HepG2 (cell line): Measurements from ENCODE around the gene PAIP2. TPM values are rescaled to one million over a fixed set of nuclear protein-coding genes. Genes with fewer than 3 reads are reported as not detected.

Experiments
- CBX1 ChIP-seq: IDR thresholded peaks from one replicate; pipeline ENCODE4 v1.6.1; 2016; ENCODE audit warnings: antibody characterized with exemption, low read depth
- GABPA ChIP-seq, 2 experiments: IDR thresholded peaks; 2 replicates each; pipeline ENCODE4 v1.6.1; 2011 to 2016; ENCODE audit warnings: low read depth in 2 of 2, low read length in 1 of 2, missing biosample characterization in 1 of 2, missing genetic modification characterization in 1 of 2
- ISL2 ChIP-seq: sonication (generic); formaldehyde crosslinking; IDR thresholded peaks from 2 replicates; pipeline ENCODE4 v1.5.0; 2020; ENCODE audit warnings: missing genetic modification reagents
- MTF2 ChIP-seq: sonication (generic); formaldehyde crosslinking; IDR thresholded peaks from 2 replicates; pipeline ENCODE4 v1.5.0; 2020; ENCODE audit warnings: missing genetic modification reagents, borderline replicate concordance
- NFYC ChIP-seq: IDR thresholded peaks from 2 replicates; pipeline ENCODE4 v1.6.1; 2016; ENCODE audit warnings: missing genetic modification reagents, missing compliant biosample characterization
- POLR2A ChIP-seq, 2 experiments: IDR thresholded peaks; 2 replicates each; pipeline ENCODE4 v1.6.1; 2011; ENCODE audit warnings: low read depth in 2 of 2, low read length in 2 of 2, mild to moderate bottlenecking in 1 of 2, moderate library complexity in 1 of 2; ENCODE audit not compliant: insufficient read depth in 1 of 2
- SOX13 ChIP-seq, 3 experiments: fragments of 450-650 bp in 1 of 3; sonication (generic) in 1 of 3; formaldehyde crosslinking in 1 of 3; IDR thresholded peaks in 2 of 3; conservative IDR thresholded peaks in 1 of 3; 2 replicates each; pipeline versions ENCODE4 v1.5.0 to v1.6.1; 2016 to 2020; ENCODE audit warnings: antibody characterized with exemption in 1 of 3, mild to moderate bottlenecking in 1 of 3, missing compliant biosample characterization in 1 of 3, missing genetic modification reagents in 1 of 3, moderate library complexity in 1 of 3
- TCF12 ChIP-seq, 2 experiments: fragments of 450-650 bp in 1 of 2; sonication (generic) in 1 of 2; formaldehyde crosslinking in 1 of 2; IDR thresholded peaks; 2 replicates each; pipeline versions ENCODE4 v1.6.1 to v1.8.0; 2017 to 2022; ENCODE audit warnings: antibody characterized with exemption in 1 of 2, mild to moderate bottlenecking in 1 of 2, missing genetic modification reagents in 1 of 2, moderate library complexity in 1 of 2
- ZBTB20 ChIP-seq: sonication (generic); formaldehyde crosslinking; IDR thresholded peaks from 2 replicates; pipeline ENCODE4 v1.8.1; 2023; ENCODE audit warnings: missing genetic modification reagents, low read depth, mild to moderate bottlenecking, borderline replicate concordance
- ZEB1 ChIP-seq: IDR thresholded peaks from 2 replicates; pipeline ENCODE4 v1.6.1; 2012; ENCODE audit warnings: mild to moderate bottlenecking, low read depth, inconsistent platforms; ENCODE audit not compliant: insufficient replicate concordance
- ZNF12 ChIP-seq: sonication (generic); formaldehyde crosslinking; IDR thresholded peaks from 2 replicates; pipeline ENCODE4 v1.5.0; 2020; ENCODE audit warnings: missing genetic modification reagents
- ZNF20 ChIP-seq: sonication (generic); formaldehyde crosslinking; IDR thresholded peaks from 2 replicates; pipeline ENCODE4 v1.4.0; 2020; ENCODE audit warnings: mild to moderate bottlenecking, moderate library complexity, missing genetic modification reagents
- ZNF329 ChIP-seq: sonication (generic); formaldehyde crosslinking; IDR thresholded peaks from 2 replicates; pipeline ENCODE4 v1.9.0; 2021; ENCODE audit warnings: low read depth, mild to moderate bottlenecking, missing genetic modification reagents
- ZNF558 ChIP-seq: sonication (generic); formaldehyde crosslinking; IDR thresholded peaks from 2 replicates; pipeline ENCODE4 v1.9.0; 2022; ENCODE audit warnings: mild to moderate bottlenecking, missing genetic modification reagents, borderline replicate concordance
- ZNF766 ChIP-seq: sonication (generic); formaldehyde crosslinking; IDR thresholded peaks from 2 replicates; pipeline ENCODE4 v1.5.0; 2020; ENCODE audit warnings: missing genetic modification reagents, borderline replicate concordance
- polyA plus RNA-seq, 8 experiments: library from polyadenylated mRNA; depleted of rRNA in 3 of 8; stranded (reverse) in 7 of 8; unstranded in 1 of 8; fragments of >200 nt; fragmentation: Illumina TruSeq in 4 of 8; extraction: Trizol in 4 of 8; gene quantifications; 2 replicates each; pipeline versions ENCODE4 v1.2.1 to v1.2.3, GENCODE V29; 2011 to 2016; ENCODE audit warnings: low read depth in 4 of 8, missing spikeins in 1 of 8, mixed read lengths in 1 of 8; ENCODE audit not compliant: insufficient read depth in 1 of 8
- total RNA-seq, 5 experiments: library from RNA; depleted of rRNA; stranded (reverse); fragments of >200 nt; fragmentation: Illumina TruSeq; extraction: Trizol; gene quantifications; 2 replicates each; pipeline ENCODE4 v1.2.3, GENCODE V29; 2016; ENCODE audit warnings: low read depth in 1 of 5
- TF ChIP-seq, protein P1 (sequence below): IDR thresholded peaks from 2 replicates; pipeline ENCODE4 v1.6.1; 2016; ENCODE audit warnings: control low read depth
- TF ChIP-seq, protein P2 (sequence below): sonication (generic); formaldehyde crosslinking; conservative IDR thresholded peaks from 2 replicates; pipeline ENCODE4 v1.4.0; 2020; ENCODE audit warnings: missing genetic modification reagents
- TF ChIP-seq, protein P3 (sequence below): sonication (generic); formaldehyde crosslinking; IDR thresholded peaks from 2 replicates; pipeline ENCODE4 v1.9.0; 2021; ENCODE audit warnings: mild to moderate bottlenecking, missing genetic modification reagents
- TF ChIP-seq, protein P4 (sequence below): sonication (generic); formaldehyde crosslinking; IDR thresholded peaks from 2 replicates; pipeline ENCODE4 v1.4.0; 2020; ENCODE audit warnings: mild to moderate bottlenecking, missing genetic modification reagents

PAIP2 gene
- total and polyA plus RNA-seq, 2 of the 13 experiments (the other 11 are each of a cell fraction or from before 2014, with no cell fraction given), result 61.5 to 76.3 TPM

DNA sequence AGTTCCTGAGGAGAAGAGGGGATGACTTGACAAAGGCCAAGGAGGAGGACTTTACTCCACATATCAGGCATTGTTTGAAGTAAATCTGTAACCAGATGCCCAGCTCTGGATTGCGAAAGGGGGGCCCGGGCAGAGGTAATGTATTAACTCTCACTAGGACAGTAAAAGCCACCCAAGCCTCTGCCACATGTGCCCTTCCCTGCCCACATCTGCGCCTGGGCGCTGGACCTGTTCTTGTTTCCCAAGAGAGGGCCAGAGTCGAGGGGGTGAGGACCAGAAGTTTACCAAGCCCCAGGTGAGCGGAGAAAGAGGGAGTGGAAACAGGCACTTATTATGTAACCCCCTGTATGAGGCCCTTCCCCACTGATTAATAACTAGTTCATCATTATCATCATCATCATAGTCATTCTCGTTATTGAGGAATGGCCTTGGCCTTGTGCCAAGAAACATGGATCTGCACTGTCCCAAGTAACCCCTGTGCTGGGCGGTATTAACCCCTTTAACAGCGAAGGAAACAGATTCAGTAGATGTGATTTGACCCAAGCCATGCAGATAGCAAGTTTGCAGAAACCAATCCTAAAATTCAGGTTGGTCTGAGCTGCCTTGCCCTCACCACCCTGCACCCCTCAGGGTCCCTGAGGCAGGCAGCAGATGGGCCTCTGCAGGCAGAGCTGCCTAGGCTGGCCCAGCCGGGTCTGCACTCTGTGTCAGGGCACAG, 41.8 kb downstream of the PAIP2 start, which contains the start of gene SLC23A1 (continued):
- no peak for TF ChIP-seq CBX1
- TF ChIP-seq, protein P1, sequence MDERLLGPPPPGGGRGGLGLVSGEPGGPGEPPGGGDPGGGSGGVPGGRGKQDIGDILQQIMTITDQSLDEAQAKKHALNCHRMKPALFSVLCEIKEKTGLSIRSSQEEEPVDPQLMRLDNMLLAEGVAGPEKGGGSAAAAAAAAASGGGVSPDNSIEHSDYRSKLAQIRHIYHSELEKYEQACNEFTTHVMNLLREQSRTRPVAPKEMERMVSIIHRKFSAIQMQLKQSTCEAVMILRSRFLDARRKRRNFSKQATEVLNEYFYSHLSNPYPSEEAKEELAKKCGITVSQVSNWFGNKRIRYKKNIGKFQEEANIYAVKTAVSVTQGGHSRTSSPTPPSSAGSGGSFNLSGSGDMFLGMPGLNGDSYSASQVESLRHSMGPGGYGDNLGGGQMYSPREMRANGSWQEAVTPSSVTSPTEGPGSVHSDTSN (CRISPR knock-in tag), result no peak
- TF ChIP-seq TCF12 (IDR thresholded peaks at IDR 0.05), result no peak
- TF ChIP-seq TCF12 (CRISPR knock-in tag; IDR thresholded peaks at IDR 0.05), result no peak
- TF ChIP-seq, protein P2, sequence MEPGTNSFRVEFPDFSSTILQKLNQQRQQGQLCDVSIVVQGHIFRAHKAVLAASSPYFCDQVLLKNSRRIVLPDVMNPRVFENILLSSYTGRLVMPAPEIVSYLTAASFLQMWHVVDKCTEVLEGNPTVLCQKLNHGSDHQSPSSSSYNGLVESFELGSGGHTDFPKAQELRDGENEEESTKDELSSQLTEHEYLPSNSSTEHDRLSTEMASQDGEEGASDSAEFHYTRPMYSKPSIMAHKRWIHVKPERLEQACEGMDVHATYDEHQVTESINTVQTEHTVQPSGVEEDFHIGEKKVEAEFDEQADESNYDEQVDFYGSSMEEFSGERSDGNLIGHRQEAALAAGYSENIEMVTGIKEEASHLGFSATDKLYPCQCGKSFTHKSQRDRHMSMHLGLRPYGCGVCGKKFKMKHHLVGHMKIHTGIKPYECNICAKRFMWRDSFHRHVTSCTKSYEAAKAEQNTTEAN, result no peak
- no peak for TF ChIP-seq ZNF20 (CRISPR knock-in tag)
- peak in 1 of 2 experiments; percentile 50; a peak in 2 of 4 replicates for TF ChIP-seq POLR2A (IDR thresholded peaks at IDR 0.05; ENCODE audit: insufficient read depth in 1 of 2, low read depth in 2 of 2, low read length in 2 of 2)
- no peak for TF ChIP-seq ZNF766 (CRISPR knock-in tag)
- TF ChIP-seq, protein P3, sequence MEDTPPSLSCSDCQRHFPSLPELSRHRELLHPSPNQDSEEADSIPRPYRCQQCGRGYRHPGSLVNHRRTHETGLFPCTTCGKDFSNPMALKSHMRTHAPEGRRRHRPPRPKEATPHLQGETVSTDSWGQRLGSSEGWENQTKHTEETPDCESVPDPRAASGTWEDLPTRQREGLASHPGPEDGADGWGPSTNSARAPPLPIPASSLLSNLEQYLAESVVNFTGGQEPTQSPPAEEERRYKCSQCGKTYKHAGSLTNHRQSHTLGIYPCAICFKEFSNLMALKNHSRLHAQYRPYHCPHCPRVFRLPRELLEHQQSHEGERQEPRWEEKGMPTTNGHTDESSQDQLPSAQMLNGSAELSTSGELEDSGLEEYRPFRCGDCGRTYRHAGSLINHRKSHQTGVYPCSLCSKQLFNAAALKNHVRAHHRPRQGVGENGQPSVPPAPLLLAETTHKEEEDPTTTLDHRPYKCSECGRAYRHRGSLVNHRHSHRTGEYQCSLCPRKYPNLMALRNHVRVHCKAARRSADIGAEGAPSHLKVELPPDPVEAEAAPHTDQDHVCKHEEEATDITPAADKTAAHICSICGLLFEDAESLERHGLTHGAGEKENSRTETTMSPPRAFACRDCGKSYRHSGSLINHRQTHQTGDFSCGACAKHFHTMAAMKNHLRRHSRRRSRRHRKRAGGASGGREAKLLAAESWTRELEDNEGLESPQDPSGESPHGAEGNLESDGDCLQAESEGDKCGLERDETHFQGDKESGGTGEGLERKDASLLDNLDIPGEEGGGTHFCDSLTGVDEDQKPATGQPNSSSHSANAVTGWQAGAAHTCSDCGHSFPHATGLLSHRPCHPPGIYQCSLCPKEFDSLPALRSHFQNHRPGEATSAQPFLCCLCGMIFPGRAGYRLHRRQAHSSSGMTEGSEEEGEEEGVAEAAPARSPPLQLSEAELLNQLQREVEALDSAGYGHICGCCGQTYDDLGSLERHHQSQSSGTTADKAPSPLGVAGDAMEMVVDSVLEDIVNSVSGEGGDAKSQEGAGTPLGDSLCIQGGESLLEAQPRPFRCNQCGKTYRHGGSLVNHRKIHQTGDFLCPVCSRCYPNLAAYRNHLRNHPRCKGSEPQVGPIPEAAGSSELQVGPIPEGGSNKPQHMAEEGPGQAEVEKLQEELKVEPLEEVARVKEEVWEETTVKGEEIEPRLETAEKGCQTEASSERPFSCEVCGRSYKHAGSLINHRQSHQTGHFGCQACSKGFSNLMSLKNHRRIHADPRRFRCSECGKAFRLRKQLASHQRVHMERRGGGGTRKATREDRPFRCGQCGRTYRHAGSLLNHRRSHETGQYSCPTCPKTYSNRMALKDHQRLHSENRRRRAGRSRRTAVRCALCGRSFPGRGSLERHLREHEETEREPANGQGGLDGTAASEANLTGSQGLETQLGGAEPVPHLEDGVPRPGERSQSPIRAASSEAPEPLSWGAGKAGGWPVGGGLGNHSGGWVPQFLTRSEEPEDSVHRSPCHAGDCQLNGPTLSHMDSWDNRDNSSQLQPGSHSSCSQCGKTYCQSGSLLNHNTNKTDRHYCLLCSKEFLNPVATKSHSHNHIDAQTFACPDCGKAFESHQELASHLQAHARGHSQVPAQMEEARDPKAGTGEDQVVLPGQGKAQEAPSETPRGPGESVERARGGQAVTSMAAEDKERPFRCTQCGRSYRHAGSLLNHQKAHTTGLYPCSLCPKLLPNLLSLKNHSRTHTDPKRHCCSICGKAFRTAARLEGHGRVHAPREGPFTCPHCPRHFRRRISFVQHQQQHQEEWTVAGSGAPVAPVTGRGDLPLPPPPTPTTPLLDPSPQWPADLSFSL (CRISPR knock-in tag), result no peak
- no peak for TF ChIP-seq MTF2 (CRISPR knock-in tag)
- TF ChIP-seq ISL2, result no peak
- TF ChIP-seq ZNF558 (CRISPR knock-in tag), result no peak
- no peak for TF ChIP-seq GABPA (IDR thresholded peaks at IDR 0.05; ENCODE audit: low read depth, low read length)
- TF ChIP-seq GABPA (CRISPR knock-in tag; IDR thresholded peaks at IDR 0.05; ENCODE audit: low read depth), result no peak
- TF ChIP-seq NFYC (CRISPR knock-in tag), result no peak
- TF ChIP-seq SOX13 (IDR thresholded peaks at IDR 0.05), result peak; percentile 65; the same call in 1 of the 2 replicates
- peak in 1 of 2 experiments; percentile 79; a peak in 2 of 4 replicates for TF ChIP-seq SOX13 (CRISPR knock-in tag; conservative IDR thresholded peaks at IDR 0.05 in 1 of 2, IDR thresholded peaks at IDR 0.05 in 1 of 2)
- TF ChIP-seq ZNF12 (CRISPR knock-in tag), result no peak
- TF ChIP-seq, protein P4, sequence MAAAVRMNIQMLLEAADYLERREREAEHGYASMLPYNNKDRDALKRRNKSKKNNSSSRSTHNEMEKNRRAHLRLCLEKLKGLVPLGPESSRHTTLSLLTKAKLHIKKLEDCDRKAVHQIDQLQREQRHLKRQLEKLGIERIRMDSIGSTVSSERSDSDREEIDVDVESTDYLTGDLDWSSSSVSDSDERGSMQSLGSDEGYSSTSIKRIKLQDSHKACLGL (CRISPR knock-in tag), result no peak
- no peak for TF ChIP-seq ZBTB20 (CRISPR knock-in tag)
- no peak for TF ChIP-seq ZNF329
- no peak for TF ChIP-seq ZEB1
